ENCODE results near the gene HHAT. TPM values are rescaled to one million over a fixed set of nuclear protein-coding genes. Genes with fewer than 3 reads are reported as not detected.
"Not testable (repeated sequence)": the region's sequence is repeated elsewhere in the genome, so short reads cannot be mapped to it uniquely, and the experiment has no call there.

The HHAT gene
- total RNA-seq, 1 donor from 2014 or later, result 2.3 TPM

DNA sequence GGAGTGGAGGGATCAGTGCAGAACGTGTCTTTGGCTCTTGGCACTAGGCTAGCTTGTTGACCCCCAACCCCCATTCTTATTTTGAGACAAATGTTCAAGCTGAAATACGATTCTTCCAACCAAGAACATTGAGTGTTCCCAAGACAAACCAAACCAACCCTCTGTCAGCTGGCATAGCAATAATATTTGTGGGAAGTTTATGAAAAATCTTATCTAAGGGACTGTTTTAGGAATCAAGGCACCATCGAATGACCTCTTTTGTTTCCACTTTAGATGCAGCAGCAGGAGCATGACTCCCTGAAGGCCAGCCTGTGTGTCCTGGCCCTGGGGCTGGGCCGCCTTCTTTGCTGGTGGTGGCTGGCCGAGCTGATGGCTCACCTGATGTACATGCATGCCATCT is 89.2 kb downstream of the HHAT start:
- Mint-ChIP-seq H3K4me3 (ENCODE audit: unreplicated experiment) (no peak overlapping the region), H3K27me3 (ENCODE audit: unreplicated experiment) (peaks cover 7% of the 10 kb centered on the region), H3K9me3 (ENCODE audit: unreplicated experiment) (no peaks in the 10 kb centered on the region), H3K36me3 (ENCODE audit: unreplicated experiment) (no peaks in the 10 kb centered on the region), H3K4me1 (ENCODE audit: low read depth, unreplicated experiment) (no peaks in the 10 kb centered on the region), H3K27ac (ENCODE audit: unreplicated experiment) (no peak overlapping the region)
- TF ChIP-seq, protein P1, sequence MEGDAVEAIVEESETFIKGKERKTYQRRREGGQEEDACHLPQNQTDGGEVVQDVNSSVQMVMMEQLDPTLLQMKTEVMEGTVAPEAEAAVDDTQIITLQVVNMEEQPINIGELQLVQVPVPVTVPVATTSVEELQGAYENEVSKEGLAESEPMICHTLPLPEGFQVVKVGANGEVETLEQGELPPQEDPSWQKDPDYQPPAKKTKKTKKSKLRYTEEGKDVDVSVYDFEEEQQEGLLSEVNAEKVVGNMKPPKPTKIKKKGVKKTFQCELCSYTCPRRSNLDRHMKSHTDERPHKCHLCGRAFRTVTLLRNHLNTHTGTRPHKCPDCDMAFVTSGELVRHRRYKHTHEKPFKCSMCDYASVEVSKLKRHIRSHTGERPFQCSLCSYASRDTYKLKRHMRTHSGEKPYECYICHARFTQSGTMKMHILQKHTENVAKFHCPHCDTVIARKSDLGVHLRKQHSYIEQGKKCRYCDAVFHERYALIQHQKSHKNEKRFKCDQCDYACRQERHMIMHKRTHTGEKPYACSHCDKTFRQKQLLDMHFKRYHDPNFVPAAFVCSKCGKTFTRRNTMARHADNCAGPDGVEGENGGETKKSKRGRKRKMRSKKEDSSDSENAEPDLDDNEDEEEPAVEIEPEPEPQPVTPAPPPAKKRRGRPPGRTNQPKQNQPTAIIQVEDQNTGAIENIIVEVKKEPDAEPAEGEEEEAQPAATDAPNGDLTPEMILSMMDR (IDR thresholded peaks at IDR 0.05; ENCODE audit: partially characterized antibody, unreplicated experiment), result no peak
- DNase-seq, result no peak

DNA sequence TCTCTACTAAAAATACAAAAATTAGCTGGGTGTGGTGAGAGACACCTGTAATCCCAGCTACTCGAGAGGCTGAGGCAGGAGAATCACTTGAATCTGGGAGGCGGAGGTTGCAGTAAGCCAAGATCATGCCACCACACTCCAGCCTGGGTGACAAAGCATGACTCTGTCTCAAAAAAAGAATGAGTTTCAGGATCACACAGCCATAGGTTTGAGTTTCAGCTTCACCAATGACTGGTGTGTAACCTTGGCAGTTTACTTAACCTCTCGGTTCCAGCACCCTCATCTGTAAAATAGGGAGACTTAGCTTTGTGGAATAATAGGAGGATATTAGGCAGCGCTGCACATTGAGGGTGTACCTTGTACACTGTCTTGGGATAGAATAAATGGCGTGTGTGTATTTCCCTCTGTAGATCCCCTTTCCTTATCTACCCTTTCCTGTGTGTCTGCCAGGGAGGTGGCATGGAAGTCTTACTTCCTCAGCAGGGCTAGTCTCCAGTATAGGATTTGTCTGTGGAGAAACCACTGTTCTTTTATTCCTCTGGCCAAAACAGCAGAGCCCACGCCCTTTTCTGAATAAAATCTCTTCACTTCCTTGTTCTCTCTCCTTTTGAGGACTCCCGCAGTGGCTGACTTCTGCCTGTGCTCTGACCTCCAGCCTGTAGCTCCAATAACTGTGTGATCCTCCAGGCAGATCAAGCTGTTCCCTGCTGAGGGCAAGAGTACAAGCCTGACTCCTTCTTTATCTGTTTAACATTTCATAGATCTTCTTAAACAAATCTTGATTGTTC is 90.4 kb downstream of the HHAT start:
- Mint-ChIP-seq H3K4me3 (ENCODE audit: unreplicated experiment) (no peak overlapping the region), H3K27me3 (ENCODE audit: unreplicated experiment) (no peaks in the 10 kb centered on the region), H3K9me3 (ENCODE audit: unreplicated experiment) (no peaks in the 10 kb centered on the region), H3K36me3 (ENCODE audit: unreplicated experiment) (no peaks in the 10 kb centered on the region), H3K4me1 (ENCODE audit: low read depth, unreplicated experiment) (no peaks in the 10 kb centered on the region), H3K27ac (ENCODE audit: unreplicated experiment) (no peak overlapping the region)
- TF ChIP-seq, protein P1 (IDR thresholded peaks at IDR 0.05; ENCODE audit: partially characterized antibody, unreplicated experiment), result no peak
- no peak for DNase-seq

DNA sequence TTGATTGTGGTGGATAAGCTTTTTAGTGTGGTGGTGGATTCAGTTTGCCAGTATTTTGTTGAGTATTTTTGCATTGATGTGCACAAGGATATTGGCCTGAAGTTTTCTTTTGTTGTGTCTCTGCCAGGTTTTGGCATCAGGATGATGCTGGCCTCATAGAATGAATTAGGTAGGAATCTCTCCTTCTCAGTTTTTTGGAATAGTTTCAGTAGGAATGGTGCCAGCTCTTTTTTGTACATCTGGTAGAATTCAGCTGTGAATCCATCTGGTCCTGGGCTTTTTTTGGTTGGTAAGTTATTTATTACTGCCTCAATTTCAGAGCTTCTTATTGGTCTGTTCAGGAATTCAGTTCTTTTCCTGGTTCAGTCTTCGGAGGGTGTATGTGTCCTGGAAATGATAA is 98.0 kb downstream of the HHAT start:
- H3K9me3 Mint-ChIP-seq (ENCODE audit: unreplicated experiment); H3K36me3 Mint-ChIP-seq (ENCODE audit: unreplicated experiment); H3K27me3 Mint-ChIP-seq (ENCODE audit: unreplicated experiment); H3K4me3 Mint-ChIP-seq (ENCODE audit: unreplicated experiment); H3K4me1 Mint-ChIP-seq (ENCODE audit: low read depth, unreplicated experiment); H3K27ac Mint-ChIP-seq (ENCODE audit: unreplicated experiment); DNase-seq: not testable (repeated sequence)

DNA sequence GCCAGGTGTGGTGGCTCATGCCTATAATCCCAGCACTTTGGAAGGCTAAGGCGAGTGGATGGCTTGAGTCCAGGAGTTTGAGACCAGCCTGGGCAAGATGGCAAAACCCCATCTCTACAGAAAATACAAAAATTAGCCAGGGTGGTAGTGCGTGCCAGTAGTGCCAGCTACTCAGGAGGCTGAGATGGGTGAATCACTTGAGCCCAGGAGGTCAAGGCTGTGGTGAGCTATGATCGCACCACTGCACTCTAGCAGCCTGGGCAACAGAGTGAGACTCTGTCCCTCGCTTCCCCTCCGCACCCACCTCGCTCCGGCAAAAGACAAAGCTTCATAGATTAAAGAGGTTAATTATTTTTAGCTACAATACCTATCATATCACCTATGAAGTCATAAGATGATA is 100.0 kb downstream of the HHAT start:
- Mint-ChIP-seq H3K36me3 (ENCODE audit: unreplicated experiment) (no peaks in the 10 kb centered on the region), H3K9me3 (ENCODE audit: unreplicated experiment) (no peaks in the 10 kb centered on the region), H3K4me3 (ENCODE audit: unreplicated experiment) (no peak overlapping the region), H3K27me3 (ENCODE audit: unreplicated experiment) (no peaks in the 10 kb centered on the region), H3K4me1 (ENCODE audit: low read depth, unreplicated experiment) (no peaks in the 10 kb centered on the region), H3K27ac (ENCODE audit: unreplicated experiment) (no peak overlapping the region)
- TF ChIP-seq, protein P1 (IDR thresholded peaks at IDR 0.05; ENCODE audit: partially characterized antibody, unreplicated experiment), result no peak
- DNase-seq, result no peak

DNA sequence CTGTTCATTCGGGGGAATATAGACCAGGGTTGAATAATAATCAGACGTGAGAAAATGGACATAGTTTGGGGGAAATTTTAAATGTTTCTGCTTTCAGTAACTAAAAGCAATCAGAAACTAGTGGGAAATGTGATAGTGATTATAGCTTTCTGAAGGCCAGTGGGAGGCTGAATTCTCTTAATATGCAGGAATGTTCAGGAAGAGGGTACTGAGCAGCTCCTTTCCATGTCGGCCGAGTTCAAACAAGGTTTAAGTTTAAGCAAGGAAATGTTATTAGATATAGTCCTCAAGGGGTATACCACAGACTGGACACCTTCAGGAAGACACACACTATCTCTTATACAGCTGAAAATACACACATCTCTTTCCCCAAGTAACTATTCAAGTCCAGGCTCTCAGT is 105.5 kb downstream of the HHAT start:
- H3K4me1 Mint-ChIP-seq (ENCODE audit: low read depth, unreplicated experiment), result peaks cover 2% of the 10 kb centered on the region
- H3K36me3 Mint-ChIP-seq (ENCODE audit: unreplicated experiment), result no peaks in the 10 kb centered on the region
- no peak overlapping the region for H3K4me3 Mint-ChIP-seq (ENCODE audit: unreplicated experiment)
- H3K27ac Mint-ChIP-seq (ENCODE audit: unreplicated experiment), result no peak overlapping the region
- DNase-seq, result no peak
- H3K27me3 Mint-ChIP-seq (ENCODE audit: unreplicated experiment), result no peaks in the 10 kb centered on the region
- no peaks in the 10 kb centered on the region for H3K9me3 Mint-ChIP-seq (ENCODE audit: unreplicated experiment)
- TF ChIP-seq, protein P1 (IDR thresholded peaks at IDR 0.05; ENCODE audit: partially characterized antibody, unreplicated experiment), result no peak
